Mesenchymal stem cell (in vitro differentiated cells and primary cell): ENCODE measurements around the gene ITGB5.

Source experiments
- DNase-seq: peaks from one replicate; pipeline ENCODE4 v3.0.0-alpha.2; 2013
- H2AFZ ChIP-seq: one replicate; pipeline ENCODE4 v1.6.1; 2013; ENCODE audit warnings: low read depth, mild to moderate bottlenecking, control low read depth, inconsistent platforms, low read length, moderate library complexity
- H2AK5ac ChIP-seq: 2 replicates; pipeline ENCODE4 v1.6.1; 2013; ENCODE audit warnings: low read length, moderate library complexity, mild to moderate bottlenecking, inconsistent platforms; ENCODE audit not compliant: severe bottlenecking
- H2BK120ac ChIP-seq: one replicate; pipeline ENCODE4 v1.6.1; 2013; ENCODE audit warnings: low read depth, mild to moderate bottlenecking, inconsistent platforms, low read length, moderate library complexity
- H2BK12ac ChIP-seq, 2 experiments: one replicate each; pipeline ENCODE4 v1.6.1; 2013; ENCODE audit warnings: inconsistent platforms in 2 of 2, low read length in 2 of 2, mild to moderate bottlenecking in 2 of 2, moderate library complexity in 2 of 2, control low read depth in 1 of 2
- H2BK15ac ChIP-seq: one replicate; pipeline ENCODE4 v1.6.1; 2013; ENCODE audit warnings: mild to moderate bottlenecking, low read depth, inconsistent platforms; ENCODE audit not compliant: poor library complexity, severe bottlenecking
- H2BK5ac ChIP-seq: 2 replicates; pipeline ENCODE4 v1.6.1; 2013; ENCODE audit warnings: low read depth, mild to moderate bottlenecking, low read length, control low read depth, inconsistent platforms; ENCODE audit not compliant: poor library complexity, severe bottlenecking
- H3K14ac ChIP-seq, 2 experiments: one replicate each; pipeline ENCODE4 v1.6.1; 2013; ENCODE audit warnings: inconsistent platforms in 2 of 2, low read length in 2 of 2, control low read depth in 1 of 2, mild to moderate bottlenecking in 1 of 2, moderate library complexity in 1 of 2
- H3K18ac ChIP-seq, 2 experiments: one replicate each; pipeline ENCODE4 v1.6.1; 2013; ENCODE audit warnings: inconsistent platforms in 2 of 2, low read length in 2 of 2, control low read depth in 1 of 2, low read depth in 1 of 2, mild to moderate bottlenecking in 1 of 2
- H3K23ac ChIP-seq, 2 experiments: one replicate each; pipeline ENCODE4 v1.6.1; 2013; ENCODE audit warnings: inconsistent platforms in 2 of 2, low read length in 2 of 2, mild to moderate bottlenecking in 2 of 2, moderate library complexity in 2 of 2, control low read depth in 1 of 2
- H3K27ac ChIP-seq: 2 replicates; pipeline ENCODE4 v1.5.1; 2013; ENCODE audit warnings: mild to moderate bottlenecking, moderate library complexity, low read length, control low read depth, inconsistent platforms; ENCODE audit not compliant: poor library complexity, severe bottlenecking
- H3K27me3 ChIP-seq, 2 experiments: 2 replicates each; pipeline versions ENCODE4 v1.6.1 to v1.7.0; 2013; ENCODE audit warnings: low read length in 2 of 2, mild to moderate bottlenecking in 2 of 2, moderate library complexity in 2 of 2, control low read depth in 1 of 2, inconsistent platforms in 1 of 2; ENCODE audit not compliant: control insufficient read depth in 1 of 2, insufficient read depth in 1 of 2
- H3K36me3 ChIP-seq, 2 experiments: 2 replicates each; pipeline versions ENCODE4 v1.6.1 to v1.7.0; 2013; ENCODE audit warnings: low read length in 2 of 2, control low read depth in 1 of 2, inconsistent platforms in 1 of 2, low read depth in 1 of 2, mild to moderate bottlenecking in 1 of 2; ENCODE audit not compliant: insufficient read depth in 2 of 2, control insufficient read depth in 1 of 2
- H3K4ac ChIP-seq, 2 experiments: one replicate each; pipeline ENCODE4 v1.6.1; 2013; ENCODE audit warnings: inconsistent platforms in 2 of 2, low read length in 2 of 2, mild to moderate bottlenecking in 2 of 2, moderate library complexity in 2 of 2, control low read depth in 1 of 2, low read depth in 1 of 2
- H3K4me1 ChIP-seq: 2 replicates; pipeline ENCODE4 v1.6.1; 2013; ENCODE audit warnings: low read depth, low read length, control low read depth; ENCODE audit not compliant: control insufficient read depth, insufficient read depth
- H3K4me2 ChIP-seq: 2 replicates; pipeline ENCODE4 v1.6.1; 2013; ENCODE audit warnings: low read length, mild to moderate bottlenecking, inconsistent platforms; ENCODE audit not compliant: poor library complexity, severe bottlenecking
- H3K4me3 ChIP-seq, 2 experiments: 2 replicates each; pipeline versions ENCODE4 v1.5.1 to v1.7.0; 2013; ENCODE audit warnings: low read length in 2 of 2, mild to moderate bottlenecking in 2 of 2, control low read depth in 1 of 2, low read depth in 1 of 2; ENCODE audit not compliant: insufficient read depth in 1 of 2
- H3K79me1 ChIP-seq: replicated peaks from 2 replicates; pipeline ENCODE4 v1.6.1; 2013; ENCODE audit warnings: mild to moderate bottlenecking, control low read depth, low read length, inconsistent platforms; ENCODE audit not compliant: poor library complexity, severe bottlenecking
- H3K9ac ChIP-seq: 2 replicates; pipeline ENCODE4 v1.7.0; 2013; ENCODE audit warnings: mild to moderate bottlenecking, low read length, moderate library complexity
- H3K9me3 ChIP-seq: 2 replicates; pipeline ENCODE4 v1.7.0; 2013; ENCODE audit warnings: mild to moderate bottlenecking, low read length; ENCODE audit not compliant: control insufficient read depth
- H4K8ac ChIP-seq: one replicate; pipeline ENCODE4 v1.6.1; 2013; ENCODE audit warnings: inconsistent platforms, mild to moderate bottlenecking, low read length, moderate library complexity
- H4K91ac ChIP-seq: one replicate; pipeline ENCODE4 v1.6.1; 2013; ENCODE audit warnings: mild to moderate bottlenecking, low read length, inconsistent platforms
- WGBS: methylation state at CpG from one replicate; pipeline ENCODE4 v1.1.7; 2013; ENCODE audit warnings: mixed read lengths; 5-methylcytosine and 5-hydroxymethylcytosine counted together

The ITGB5 gene

DNA sequence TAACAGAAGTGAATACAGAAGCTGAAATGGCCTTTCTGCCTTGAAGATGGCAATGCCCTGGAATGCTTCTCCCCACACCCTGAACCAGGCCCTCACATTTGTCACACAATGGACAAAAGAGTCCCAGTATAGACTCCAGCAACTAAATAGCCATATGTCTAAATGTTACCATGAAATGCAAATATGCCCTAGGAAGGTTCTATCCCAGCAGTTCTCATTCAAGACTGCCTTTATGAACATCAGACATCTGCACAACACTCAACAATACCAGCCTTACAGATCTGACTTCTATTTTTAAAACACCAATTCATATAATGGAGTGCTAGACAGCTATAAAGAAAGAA is 7.9 kb downstream of the ITGB5 start:
- Histone ChIP-seq H3K79me1 (peaks cover 4% of the 10 kb centered on the region), H3K4me3 (peak overlapping the region in 1 of 2 experiments; percentile 57), H3K9ac (peak overlapping the region; percentile 66), H3K4ac (no peak overlapping the region), H3K9me3 (no peaks in the 10 kb centered on the region), H3K27ac (peak overlapping the region; percentile 99), H2AK5ac (peak overlapping the region; percentile 96), H3K36me3 (peaks cover 0 to 16% of the 10 kb centered on the region in 2 experiments), H4K91ac (no peak overlapping the region), H2BK12ac (no peak overlapping the region), H3K14ac (no peak overlapping the region), H2BK120ac (peak overlapping the region; percentile 12), H3K27me3 (no peaks in the 10 kb centered on the region), H2AFZ (no peak overlapping the region), H3K18ac (no peak overlapping the region), H3K4me1 (peaks cover 32% of the 10 kb centered on the region), H3K23ac (no peak overlapping the region), H2BK15ac (no peak overlapping the region), H2BK5ac (peak overlapping the region; percentile 88), H3K4me2 (no peak overlapping the region), H4K8ac (no peak overlapping the region)
- DNase-seq, result no peak

- no peak overlapping the region for H2AFZ ChIP-seq
- peak overlapping the region; percentile 88 for H2BK5ac ChIP-seq
- peaks cover 0 to 15% of the 10 kb centered on the region in 2 experiments for H3K36me3 ChIP-seq
Observed at GRCh38 chr3:124878561-124879336, 8.4 kb downstream of the ITGB5 start.

DNA sequence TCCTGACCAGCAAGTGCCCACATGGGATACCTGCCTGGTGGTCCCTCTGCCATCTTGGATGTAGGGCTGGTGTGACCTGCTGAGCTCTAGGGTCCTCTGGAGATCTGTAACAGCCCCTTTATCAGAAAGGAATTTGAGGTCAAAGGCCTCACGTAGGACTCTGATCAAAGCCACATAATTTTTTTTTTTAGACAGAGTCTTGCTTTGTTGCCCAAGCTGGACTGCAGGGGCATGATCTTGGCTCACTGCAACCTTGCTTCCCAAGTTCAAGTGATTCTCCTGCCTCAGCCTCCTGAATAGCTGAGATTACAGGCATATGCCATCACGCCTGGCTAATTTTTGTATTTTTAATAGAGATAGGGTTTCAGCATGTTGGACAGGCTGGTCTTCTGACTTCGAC is 9.5 kb downstream of the ITGB5 start:
- Histone ChIP-seq H3K9ac (peak overlapping the region; percentile 44), H2BK120ac (peak overlapping the region; percentile 84), H3K4me2 (no peak overlapping the region), H3K4me3 (no peak overlapping the region), H4K8ac (peak overlapping the region; percentile 79), H3K36me3 (peaks cover 0 to 11% of the 10 kb centered on the region in 2 experiments), H3K79me1 (peaks cover 6% of the 10 kb centered on the region), H3K9me3 (no peaks in the 10 kb centered on the region), H3K18ac (peak overlapping the region; percentile 83 to 96), H2BK12ac (peak overlapping the region; percentile 77 to 91), H3K27me3 (no peaks in the 10 kb centered on the region), H3K14ac (no peak overlapping the region), H2BK5ac (peak overlapping the region; percentile 93), H2AK5ac (peak overlapping the region; percentile 100), H3K4ac (peak overlapping the region; percentile 79 to 96), H3K23ac (no peak overlapping the region), H2AFZ (no peak overlapping the region), H3K27ac (peak overlapping the region; percentile 99), H4K91ac (peak overlapping the region; percentile 90), H3K4me1 (peaks cover 26% of the 10 kb centered on the region), H2BK15ac (peak overlapping the region; percentile 38)
- no peak for DNase-seq
- WGBS, result 89% methylated on average over 3 of the region's 3 CpGs

More at GRCh38 chr3:124878561-124879336, 8.4 kb downstream of the ITGB5 start:
- Histone ChIP-seq H3K27ac (peak overlapping the region; percentile 99), H3K9me3 (no peaks in the 10 kb centered on the region), H3K4me3 (peak overlapping the region in 1 of 2 experiments; percentile 57), H3K18ac (peak overlapping the region; percentile 70 to 88), H2BK12ac (peak overlapping the region; percentile 7 to 63), H3K4ac (peak overlapping the region; percentile 6 to 60), H3K4me1 (peaks cover 28% of the 10 kb centered on the region), H4K8ac (no peak overlapping the region), H3K14ac (no peak overlapping the region), H2BK120ac (peak overlapping the region; percentile 12), H3K4me2 (peak overlapping the region; percentile 32), H3K79me1 (peaks cover 4% of the 10 kb centered on the region), H3K9ac (peak overlapping the region; percentile 66), H3K23ac (no peak overlapping the region), H3K27me3 (no peaks in the 10 kb centered on the region), H2AK5ac (peak overlapping the region; percentile 96), H2BK15ac (no peak overlapping the region), H4K91ac (peak overlapping the region; percentile 97)
- DNase-seq, result peak; percentile 96
- WGBS, result 0% methylated on average over 5 of the region's 6 CpGs

- peak overlapping the region; percentile 53 for H2BK5ac ChIP-seq
- H4K91ac ChIP-seq, result peak overlapping the region; percentile 98
- peak overlapping the region in 1 of 2 experiments; percentile 94 for H3K14ac ChIP-seq
- 62% methylated on average over 3 of the region's 3 CpGs for WGBS
- no peaks in the 10 kb centered on the region for H3K27me3 ChIP-seq
- H3K27ac ChIP-seq, result peak overlapping the region; percentile 49
- peak overlapping the region; percentile 98 for H2BK120ac ChIP-seq
- H3K9ac ChIP-seq, result peak overlapping the region; percentile 73
- H2AFZ ChIP-seq, result no peak overlapping the region
- peaks cover 20% of the 10 kb centered on the region for H3K4me1 ChIP-seq
- no peak overlapping the region for H3K4me3 ChIP-seq
- H2AK5ac ChIP-seq, result peak overlapping the region; percentile 79
- DNase-seq, result no peak
- H3K79me1 ChIP-seq, result peaks cover 9% of the 10 kb centered on the region
- peak overlapping the region; percentile 96 to 99 for H3K18ac ChIP-seq
- H3K4ac ChIP-seq, result peak overlapping the region; percentile 71
- H2BK15ac ChIP-seq, result peak overlapping the region; percentile 97
- H3K9me3 ChIP-seq, result no peaks in the 10 kb centered on the region
- peaks cover 2 to 16% of the 10 kb centered on the region in 2 experiments for H3K36me3 ChIP-seq
- H4K8ac ChIP-seq, result peak overlapping the region; percentile 97
- peak overlapping the region; percentile 90 to 99 for H2BK12ac ChIP-seq
- H3K23ac ChIP-seq, result no peak overlapping the region
- no peak overlapping the region for H3K4me2 ChIP-seq
Observed at GRCh38 chr3:124876401-124876878, 10.7 kb downstream of the ITGB5 start.
